ENCODE measurements around the gene PIGT.

Gene PIGT

DNA sequence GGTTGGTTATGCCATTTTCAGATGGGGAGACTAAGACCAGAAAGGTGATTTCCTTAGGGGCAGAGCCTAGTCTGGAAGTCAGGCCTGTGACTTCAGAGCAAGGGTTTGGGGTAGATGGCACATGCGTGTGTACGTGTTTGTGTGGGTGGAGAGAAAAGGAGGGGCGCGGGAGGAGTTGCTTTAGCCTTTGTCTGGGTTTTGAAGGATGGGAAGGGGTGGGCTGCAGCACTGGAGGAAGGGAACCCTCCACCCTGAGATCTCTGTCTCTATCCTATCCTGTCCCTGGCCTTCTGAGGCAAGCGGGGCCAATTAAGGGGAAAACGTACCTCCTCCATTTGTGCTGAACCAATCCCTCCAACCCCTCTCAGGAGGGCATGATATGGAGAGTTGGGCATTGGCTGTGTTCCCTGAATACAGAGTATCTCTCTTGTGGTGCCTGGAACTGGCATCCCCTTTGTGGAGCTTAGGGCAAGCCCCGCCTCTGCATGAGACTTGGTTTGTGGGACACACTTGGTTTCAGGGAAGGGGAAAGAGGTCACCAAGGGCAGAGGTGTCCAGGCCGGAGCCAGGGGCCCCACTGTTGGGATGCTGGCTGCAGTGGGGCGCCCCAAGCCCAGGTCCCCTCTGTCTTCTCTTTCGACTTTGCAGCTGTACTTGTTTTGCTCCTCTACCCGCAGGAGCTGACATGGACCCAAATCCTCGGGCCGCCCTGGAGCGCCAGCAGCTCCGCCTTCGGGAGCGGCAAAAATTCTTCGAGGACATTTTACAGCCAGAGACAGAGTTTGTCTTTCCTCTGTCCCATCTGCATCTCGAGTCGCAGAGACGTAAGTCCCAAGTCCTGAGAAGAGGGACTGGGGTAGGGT is 7.9 kb upstream of the PIGT start, which contains the start of gene DBNDD2:
TSS of gene DBNDD2 (plus strand) at position 507 of the 863 bp plus-strand sequence. CDS start at position 686, 179 bp downstream.
- H3K27ac Mint-ChIP-seq, result no peak within 1 kb of the TSS
- H3K9me3 Mint-ChIP-seq, result no peaks in the 10 kb centered on the region
- DNase-seq (ENCODE audit: low spot score), result no peak
- H3K4me1 Mint-ChIP-seq (ENCODE audit: low read depth), result peaks cover 18% of the 10 kb centered on the region
- peak within 1 kb of the TSS; percentile 81 for H3K4me3 Mint-ChIP-seq
- H3K36me3 Mint-ChIP-seq (ENCODE audit: low read depth), result peaks cover 2% of the 10 kb centered on the region
- H3K27me3 Mint-ChIP-seq (ENCODE audit: low read depth), result peaks cover 21% of the 10 kb centered on the region

DNA sequence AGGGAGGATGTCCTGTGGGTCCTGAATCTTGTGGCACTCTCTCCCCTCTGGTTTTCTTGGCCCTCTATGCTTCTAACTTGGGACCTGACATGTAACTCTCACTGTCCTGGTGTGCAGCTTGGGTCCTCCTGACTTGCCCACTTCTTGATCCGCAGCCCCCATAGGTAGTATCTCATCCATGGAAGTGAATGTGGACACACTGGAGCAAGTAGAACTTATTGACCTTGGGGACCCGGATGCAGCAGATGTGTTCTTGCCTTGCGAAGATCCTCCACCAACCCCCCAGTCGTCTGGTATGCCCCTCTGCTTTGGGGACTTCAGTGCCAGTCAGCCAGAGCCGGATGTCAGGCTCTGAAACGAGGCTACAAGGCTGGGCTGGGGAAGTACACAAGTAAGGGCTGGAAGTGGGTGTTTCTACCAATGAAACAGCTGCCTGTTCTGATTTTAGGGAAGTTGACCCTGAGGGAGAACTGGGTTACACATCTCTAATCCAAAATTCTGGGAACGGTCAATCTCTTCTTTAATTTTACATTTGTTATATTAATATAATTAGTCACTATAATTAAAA is 7.2 kb upstream of the PIGT start:
- H3K27ac Mint-ChIP-seq, result no peak overlapping the region
- peaks cover 2% of the 10 kb centered on the region for H3K36me3 Mint-ChIP-seq (ENCODE audit: low read depth)
- no peaks in the 10 kb centered on the region for H3K9me3 Mint-ChIP-seq
- peaks cover 18% of the 10 kb centered on the region for H3K4me1 Mint-ChIP-seq (ENCODE audit: low read depth)
- peaks cover 19% of the 10 kb centered on the region for H3K27me3 Mint-ChIP-seq (ENCODE audit: low read depth)
- H3K4me3 Mint-ChIP-seq, result no peak overlapping the region
- no peak for DNase-seq (ENCODE audit: low spot score)

DNA sequence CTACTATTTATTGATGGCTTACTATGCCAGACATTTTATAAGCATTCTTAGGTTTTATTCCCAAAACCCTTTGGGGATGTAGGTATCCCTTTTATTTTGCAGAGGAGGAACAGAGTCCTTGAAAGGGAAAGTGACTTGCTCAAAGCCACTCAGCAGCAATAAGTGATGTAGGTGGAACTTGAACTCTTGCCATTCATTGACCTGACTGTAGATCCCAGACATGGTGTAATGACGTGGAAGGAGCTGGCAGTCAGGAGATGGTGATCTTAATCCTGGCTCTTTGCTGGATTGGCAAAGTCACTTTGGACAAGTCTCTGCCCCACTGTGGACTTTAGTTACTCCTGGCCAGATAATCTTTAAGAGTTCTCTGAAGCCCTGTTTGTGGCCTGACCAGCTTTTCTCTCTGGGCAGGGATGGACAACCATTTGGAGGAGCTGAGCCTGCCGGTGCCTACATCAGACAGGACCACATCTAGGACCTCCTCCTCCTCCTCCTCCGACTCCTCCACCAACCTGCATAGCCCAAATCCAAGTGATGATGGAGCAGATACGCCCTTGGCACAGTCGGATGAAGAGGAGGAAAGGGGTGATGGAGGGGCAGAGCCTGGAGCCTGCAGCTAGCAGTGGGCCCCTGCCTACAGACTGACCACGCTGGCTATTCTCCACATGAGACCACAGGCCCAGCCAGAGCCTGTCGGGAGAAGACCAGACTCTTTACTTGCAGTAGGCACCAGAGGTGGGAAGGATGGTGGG is 6.2 kb upstream of the PIGT start:
- Mint-ChIP-seq H3K4me1 (ENCODE audit: low read depth) (peaks cover 18% of the 10 kb centered on the region), H3K27ac (no peak overlapping the region), H3K36me3 (ENCODE audit: low read depth) (peaks cover 2% of the 10 kb centered on the region), H3K4me3 (no peak overlapping the region), H3K9me3 (no peaks in the 10 kb centered on the region), H3K27me3 (ENCODE audit: low read depth) (peaks cover 17% of the 10 kb centered on the region)
- DNase-seq (ENCODE audit: low spot score), result no peak

DNA sequence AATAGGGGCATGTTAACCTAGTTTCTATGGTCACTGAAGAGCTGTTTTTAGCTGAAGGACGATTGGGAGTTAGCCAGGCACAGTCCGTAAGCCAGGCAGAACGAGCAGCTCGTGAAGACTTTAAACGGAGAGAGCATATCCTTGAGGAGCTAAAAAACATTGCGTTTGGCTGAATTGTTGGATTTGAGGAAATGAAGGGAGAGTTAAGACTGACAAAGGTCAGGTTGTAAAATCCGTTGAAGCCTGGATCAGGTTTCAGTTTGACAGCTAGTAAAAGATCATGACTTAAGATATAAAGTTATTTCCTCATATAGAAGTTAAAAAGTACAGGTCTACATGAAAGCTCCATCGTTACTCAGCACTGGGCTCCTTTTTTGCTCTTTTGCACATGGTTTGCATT is 5.1 kb upstream of the PIGT start:
- no peak overlapping the region for H3K27ac Mint-ChIP-seq
- H3K27me3 Mint-ChIP-seq (ENCODE audit: low read depth), result peaks cover 11% of the 10 kb centered on the region
- DNase-seq (ENCODE audit: low spot score), result no peak
- peaks cover 22% of the 10 kb centered on the region for H3K4me1 Mint-ChIP-seq (ENCODE audit: low read depth)
- H3K36me3 Mint-ChIP-seq (ENCODE audit: low read depth), result peaks cover 2% of the 10 kb centered on the region
- no peaks in the 10 kb centered on the region for H3K9me3 Mint-ChIP-seq
- H3K4me3 Mint-ChIP-seq, result no peak overlapping the region

DNA sequence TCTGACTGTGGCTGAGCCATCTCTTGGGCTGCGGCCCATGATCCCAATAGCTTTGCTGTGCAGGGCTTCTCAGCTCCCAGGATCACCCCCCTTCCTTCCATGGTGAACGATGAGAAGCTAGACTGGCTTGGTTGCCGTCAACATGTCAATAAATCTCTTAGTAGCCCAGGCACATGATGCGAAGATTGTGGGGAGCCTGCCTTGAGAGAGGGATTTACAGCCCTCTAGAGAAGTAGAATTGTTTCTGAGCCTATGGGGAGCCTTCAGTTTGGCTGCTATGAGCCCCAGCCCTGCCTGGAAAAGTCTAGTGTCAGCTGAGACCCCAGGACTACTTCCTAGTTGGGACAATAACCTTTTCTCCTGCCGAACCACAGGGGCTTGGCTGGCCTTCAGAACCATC is 3.3 kb upstream of the PIGT start:
- peaks cover 3% of the 10 kb centered on the region for H3K27me3 Mint-ChIP-seq (ENCODE audit: low read depth)
- H3K36me3 Mint-ChIP-seq (ENCODE audit: low read depth), result peaks cover 2% of the 10 kb centered on the region
- peaks cover 27% of the 10 kb centered on the region for H3K4me1 Mint-ChIP-seq (ENCODE audit: low read depth)
- H3K27ac Mint-ChIP-seq, result no peak overlapping the region
- no peak for DNase-seq (ENCODE audit: low spot score)
- no peaks in the 10 kb centered on the region for H3K9me3 Mint-ChIP-seq
- no peak overlapping the region for H3K4me3 Mint-ChIP-seq

DNA sequence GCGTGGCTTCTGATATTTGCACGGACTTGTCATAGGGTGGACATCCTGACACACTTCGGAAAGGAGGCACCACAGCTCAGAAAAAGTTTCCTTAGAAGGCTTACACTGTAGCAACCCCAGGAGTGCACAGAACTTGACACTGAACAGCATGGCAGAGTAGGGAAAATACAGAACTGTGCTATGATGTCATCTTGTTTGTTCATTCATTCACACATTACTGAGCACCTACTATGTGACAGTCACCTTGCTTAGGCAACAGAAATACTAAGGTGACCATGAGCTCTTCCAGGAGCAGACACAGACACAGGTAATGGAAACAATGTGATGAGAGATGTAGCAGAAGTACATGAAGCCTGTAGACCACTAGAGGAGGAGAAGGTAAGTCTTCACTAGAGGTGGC is 2.5 kb upstream of the PIGT start:
- Mint-ChIP-seq H3K4me1 (ENCODE audit: low read depth) (peaks cover 31% of the 10 kb centered on the region), H3K4me3 (no peak overlapping the region), H3K36me3 (ENCODE audit: low read depth) (peaks cover 9% of the 10 kb centered on the region), H3K27me3 (ENCODE audit: low read depth) (peaks cover 3% of the 10 kb centered on the region), H3K27ac (no peak overlapping the region), H3K9me3 (no peaks in the 10 kb centered on the region)
- DNase-seq (ENCODE audit: low spot score), result no peak

DNA sequence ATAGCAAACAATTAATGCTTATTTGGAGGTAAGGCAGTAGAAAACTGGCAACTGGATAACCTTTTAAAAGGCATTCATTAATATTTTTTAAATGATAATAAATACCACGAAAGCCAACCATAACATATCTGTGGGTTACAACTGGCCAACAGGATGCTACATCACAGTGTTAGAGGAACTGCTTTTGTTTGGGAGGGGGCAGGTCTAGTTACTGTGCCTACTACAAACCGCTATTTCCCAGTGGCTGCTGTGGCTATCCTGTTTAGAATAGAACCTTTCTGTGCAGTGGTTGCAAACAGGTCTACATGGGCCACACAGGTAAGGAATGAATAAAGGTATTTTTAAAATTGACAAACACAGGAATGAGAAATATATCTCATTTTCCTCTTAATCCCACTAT is 976 bp downstream of the PIGT start:
- peaks cover 26% of the 10 kb centered on the region for H3K36me3 Mint-ChIP-seq (ENCODE audit: low read depth)
- H3K27me3 Mint-ChIP-seq (ENCODE audit: low read depth), result peaks cover 3% of the 10 kb centered on the region
- H3K27ac Mint-ChIP-seq, result peak overlapping the region; percentile 90
- H3K4me1 Mint-ChIP-seq (ENCODE audit: low read depth), result peaks cover 27% of the 10 kb centered on the region
- no peaks in the 10 kb centered on the region for H3K9me3 Mint-ChIP-seq
- DNase-seq (ENCODE audit: low spot score), result no peak
- H3K4me3 Mint-ChIP-seq, result peak overlapping the region; percentile 94

DNA sequence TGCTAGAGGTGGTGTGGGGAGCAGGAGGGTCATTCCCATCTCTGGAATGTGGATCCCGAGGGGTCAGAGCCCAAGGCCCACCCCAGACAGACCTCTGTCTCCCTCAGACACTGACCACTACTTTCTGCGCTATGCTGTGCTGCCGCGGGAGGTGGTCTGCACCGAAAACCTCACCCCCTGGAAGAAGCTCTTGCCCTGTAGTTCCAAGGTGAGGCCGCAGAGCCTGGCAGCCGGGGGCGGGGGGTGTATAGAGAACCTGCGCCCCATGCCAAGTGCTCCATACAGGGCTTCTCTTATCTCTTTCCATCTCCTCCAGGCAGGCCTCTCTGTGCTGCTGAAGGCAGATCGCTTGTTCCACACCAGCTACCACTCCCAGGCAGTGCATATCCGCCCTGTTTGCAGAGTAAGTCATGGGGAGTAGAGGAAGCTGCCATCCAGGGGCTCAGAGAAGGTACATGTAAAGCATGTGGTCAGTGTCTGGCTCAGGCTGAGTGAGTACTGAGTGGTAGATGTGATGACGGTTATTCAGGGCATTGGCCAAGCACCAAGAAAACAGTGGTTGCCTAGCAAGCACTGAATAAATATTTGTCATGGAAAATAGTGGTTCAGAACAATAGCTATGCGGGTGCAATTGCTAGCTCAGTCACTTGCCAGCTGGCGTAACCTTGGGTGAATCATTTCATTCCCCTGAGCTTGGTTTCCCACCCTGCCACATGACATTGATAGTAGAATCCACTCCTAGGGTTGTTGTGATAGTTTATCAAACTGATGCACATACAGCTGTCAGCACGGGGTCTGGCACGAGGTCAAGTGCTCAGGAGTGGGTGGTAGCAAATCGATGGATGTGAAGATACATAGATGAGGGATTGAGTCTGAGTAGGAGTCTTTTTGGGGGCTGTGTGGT is 3.5 kb downstream of the PIGT start:
- no peak for DNase-seq (ENCODE audit: low spot score)
- Mint-ChIP-seq H3K9me3 (no peaks in the 10 kb centered on the region), H3K4me3 (no peak overlapping the region), H3K4me1 (ENCODE audit: low read depth) (peaks cover 26% of the 10 kb centered on the region), H3K27ac (no peak overlapping the region), H3K36me3 (ENCODE audit: low read depth) (peaks cover 37% of the 10 kb centered on the region), H3K27me3 (ENCODE audit: low read depth) (no peaks in the 10 kb centered on the region)

DNA sequence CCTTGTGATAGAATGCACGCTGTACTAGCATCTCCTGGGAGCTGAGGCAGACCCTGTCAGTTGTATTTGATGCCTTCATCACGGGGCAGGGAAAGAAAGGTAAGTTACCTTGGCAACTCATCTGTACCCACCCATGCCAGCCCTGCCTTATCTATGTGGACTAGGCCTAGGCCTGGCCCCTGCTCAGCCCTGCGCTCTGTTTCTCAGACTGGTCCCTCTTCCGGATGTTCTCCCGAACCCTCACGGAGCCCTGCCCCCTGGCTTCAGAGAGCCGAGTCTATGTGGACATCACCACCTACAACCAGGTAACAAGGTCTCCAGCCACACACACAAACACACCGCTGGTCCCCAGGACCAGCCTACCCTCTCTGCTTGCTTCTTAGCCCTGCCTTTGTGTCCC is 4.2 kb downstream of the PIGT start:
- H3K36me3 Mint-ChIP-seq (ENCODE audit: low read depth), result peaks cover 42% of the 10 kb centered on the region
- H3K27ac Mint-ChIP-seq, result no peak overlapping the region
- no peaks in the 10 kb centered on the region for H3K9me3 Mint-ChIP-seq
- no peak for DNase-seq (ENCODE audit: low spot score)
- H3K27me3 Mint-ChIP-seq (ENCODE audit: low read depth), result no peaks in the 10 kb centered on the region
- H3K4me3 Mint-ChIP-seq, result no peak overlapping the region
- peaks cover 25% of the 10 kb centered on the region for H3K4me1 Mint-ChIP-seq (ENCODE audit: low read depth)

DNA sequence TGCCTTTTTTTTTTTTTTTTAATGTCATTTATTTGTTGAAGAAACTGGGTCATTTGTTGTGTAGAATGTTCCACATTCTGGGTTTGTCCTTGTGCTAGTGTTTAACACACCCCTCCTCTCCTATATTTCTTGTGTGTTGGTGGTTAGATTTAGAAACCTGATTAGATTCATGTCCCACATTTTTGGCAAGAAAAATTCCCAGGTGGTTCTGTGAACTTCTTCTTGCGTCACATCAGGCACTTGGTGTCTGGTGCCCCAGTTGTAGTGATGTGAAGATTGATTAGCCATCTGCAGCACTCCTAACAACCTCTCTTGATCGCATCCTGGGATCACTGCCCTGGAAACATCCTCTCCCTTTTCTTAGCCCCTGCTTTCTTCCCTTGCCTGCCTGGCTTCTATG is 7.8 kb downstream of the PIGT start:
- Mint-ChIP-seq H3K9me3 (no peaks in the 10 kb centered on the region), H3K4me1 (ENCODE audit: low read depth) (no peaks in the 10 kb centered on the region), H3K4me3 (no peak overlapping the region), H3K36me3 (ENCODE audit: low read depth) (peaks cover 43% of the 10 kb centered on the region), H3K27ac (no peak overlapping the region), H3K27me3 (ENCODE audit: low read depth) (no peaks in the 10 kb centered on the region)
- no peak for DNase-seq (ENCODE audit: low spot score)

DNA sequence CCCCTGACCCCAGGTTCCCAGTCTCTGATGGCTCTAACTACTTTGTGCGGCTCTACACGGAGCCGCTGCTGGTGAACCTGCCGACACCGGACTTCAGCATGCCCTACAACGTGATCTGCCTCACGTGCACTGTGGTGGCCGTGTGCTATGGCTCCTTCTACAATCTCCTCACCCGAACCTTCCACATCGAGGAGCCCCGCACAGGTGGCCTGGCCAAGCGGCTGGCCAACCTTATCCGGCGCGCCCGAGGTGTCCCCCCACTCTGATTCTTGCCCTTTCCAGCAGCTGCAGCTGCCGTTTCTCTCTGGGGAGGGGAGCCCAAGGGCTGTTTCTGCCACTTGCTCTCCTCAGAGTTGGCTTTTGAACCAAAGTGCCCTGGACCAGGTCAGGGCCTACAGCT is 9.6 kb downstream of the PIGT start:
- no peaks in the 10 kb centered on the region for H3K27me3 Mint-ChIP-seq (ENCODE audit: low read depth)

DNA sequence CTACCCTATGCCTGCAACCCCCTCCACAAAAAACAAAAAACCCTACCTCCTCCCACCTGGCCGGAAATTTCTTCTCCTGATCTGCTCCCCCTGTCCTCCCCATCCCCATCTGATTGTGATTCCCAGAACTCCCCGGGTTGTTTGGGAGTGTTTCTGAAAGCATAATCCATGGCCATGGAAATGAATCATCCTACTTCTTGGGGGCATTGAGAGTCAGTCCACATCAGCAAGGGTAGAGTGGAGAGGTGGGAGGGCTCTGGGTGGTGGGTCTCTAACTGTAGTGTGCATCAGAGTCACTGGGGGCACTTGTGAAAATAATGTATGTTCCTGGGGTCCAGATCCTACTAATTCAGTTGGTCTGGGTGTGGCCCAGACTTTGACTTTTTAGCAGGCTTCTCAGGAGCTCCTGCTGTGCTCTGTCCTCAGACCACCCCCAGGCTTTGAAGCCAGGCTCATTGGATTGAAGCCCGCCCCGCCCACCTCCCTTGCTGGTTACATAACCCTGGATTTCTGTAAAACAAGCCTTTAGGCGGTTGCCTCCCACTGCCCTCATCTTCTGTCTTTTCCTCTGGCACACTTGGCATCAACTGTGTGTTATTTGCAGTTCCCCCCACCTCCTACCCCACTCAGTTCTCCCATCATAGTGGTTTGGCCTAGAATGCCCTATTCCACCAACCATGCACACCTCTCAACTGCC is 10.5 kb downstream of the PIGT start:
- Mint-ChIP-seq H3K9me3 (no peaks in the 10 kb centered on the region), H3K4me3 (no peak overlapping the region), H3K27me3 (ENCODE audit: low read depth) (no peaks in the 10 kb centered on the region), H3K36me3 (ENCODE audit: low read depth) (peaks cover 29% of the 10 kb centered on the region), H3K27ac (no peak overlapping the region), H3K4me1 (ENCODE audit: low read depth) (no peaks in the 10 kb centered on the region)
- no peak for DNase-seq (ENCODE audit: low spot score)

More for the DNA sequence above, 9.6 kb downstream of the PIGT start:
- Mint-ChIP-seq H3K4me1 (ENCODE audit: low read depth) (no peaks in the 10 kb centered on the region), H3K9me3 (no peaks in the 10 kb centered on the region), H3K4me3 (no peak overlapping the region), H3K36me3 (ENCODE audit: low read depth) (peaks cover 30% of the 10 kb centered on the region), H3K27ac (no peak overlapping the region)
- no peak for DNase-seq (ENCODE audit: low spot score)
